ENCODE results near the gene PAEP.
"Not testable (repeated sequence)": the region's sequence is repeated elsewhere in the genome, so short reads cannot be mapped to it uniquely, and the experiment has no call there.

- not testable (repeated sequence) for TF ChIP-seq EP300, POLR2A, CTCF (IDR thresholded peaks at IDR 0.05)
Measured at GRCh38 chr9:135534192-135534711, 27.3 kb upstream of the PAEP start.
